ENCODE results near the gene C1R.
"Not testable (repeated sequence)": the region's sequence is repeated elsewhere in the genome, so short reads cannot be mapped to it uniquely, and the experiment has no call there.

The C1R gene

DNA sequence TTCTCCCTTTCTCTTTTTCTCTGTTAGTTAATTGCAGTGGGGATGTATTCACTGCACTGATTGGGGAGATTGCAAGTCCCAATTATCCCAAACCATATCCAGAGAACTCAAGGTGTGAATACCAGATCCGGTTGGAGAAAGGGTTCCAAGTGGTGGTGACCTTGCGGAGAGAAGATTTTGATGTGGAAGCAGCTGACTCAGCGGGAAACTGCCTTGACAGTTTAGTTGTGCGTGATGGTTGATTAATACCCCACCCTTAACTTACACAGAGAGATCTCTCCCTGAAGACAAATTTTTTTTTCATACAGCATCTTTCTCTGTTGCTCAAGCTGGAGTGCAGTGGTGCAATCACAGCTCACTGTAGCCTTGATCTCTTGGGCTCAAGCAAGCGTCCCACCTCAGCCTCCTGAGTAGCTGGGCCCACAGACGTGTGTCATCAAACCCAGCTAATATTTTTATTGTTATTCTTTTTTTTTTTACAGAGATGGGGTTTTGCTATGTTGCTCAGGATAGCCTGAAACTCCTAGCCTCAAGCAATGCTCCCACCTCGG, 27.1 kb downstream of the C1R start:
- DNase-seq = no peak

DNA sequence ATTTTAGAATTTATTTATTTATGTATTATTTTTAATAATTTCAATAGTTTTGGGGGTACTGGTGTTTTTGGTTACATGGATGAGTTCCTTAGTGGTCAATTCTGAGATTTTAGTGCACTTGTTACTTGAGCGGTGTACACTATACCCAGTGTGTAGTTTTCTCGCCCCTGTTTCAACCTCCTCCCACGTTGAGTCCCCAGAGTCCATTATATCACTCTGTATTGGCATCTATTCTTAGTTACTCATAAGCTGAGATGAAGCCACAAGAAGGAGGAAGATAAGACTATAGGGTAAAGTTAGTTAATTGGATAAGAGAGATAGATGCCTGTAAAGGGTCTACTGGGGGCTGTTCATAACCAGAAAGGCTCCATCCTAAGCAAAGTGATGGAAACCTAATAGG, 27.7 kb downstream of the C1R start:
- no peak for DNase-seq

DNA sequence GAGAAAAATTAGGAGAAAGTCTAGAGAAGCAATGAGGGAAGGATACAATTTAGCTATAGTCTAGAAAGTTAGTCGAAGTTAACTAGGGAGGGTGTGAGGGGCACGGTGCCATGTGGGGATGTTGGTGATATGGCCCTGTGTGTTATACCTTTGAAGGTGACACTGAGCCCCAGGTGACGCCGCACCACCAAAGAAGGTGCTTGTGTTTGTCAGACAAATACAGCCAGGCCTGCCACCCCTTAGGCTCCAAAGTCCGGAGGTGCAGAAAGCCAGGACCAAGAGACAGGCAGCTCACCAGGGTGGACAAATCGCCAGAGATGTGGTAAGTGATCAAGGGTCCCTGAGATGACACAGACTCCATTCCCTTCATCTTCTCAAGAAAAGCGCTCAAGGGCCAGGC, 30.6 kb downstream of the C1R start:
- DNase-seq = no peak

DNA sequence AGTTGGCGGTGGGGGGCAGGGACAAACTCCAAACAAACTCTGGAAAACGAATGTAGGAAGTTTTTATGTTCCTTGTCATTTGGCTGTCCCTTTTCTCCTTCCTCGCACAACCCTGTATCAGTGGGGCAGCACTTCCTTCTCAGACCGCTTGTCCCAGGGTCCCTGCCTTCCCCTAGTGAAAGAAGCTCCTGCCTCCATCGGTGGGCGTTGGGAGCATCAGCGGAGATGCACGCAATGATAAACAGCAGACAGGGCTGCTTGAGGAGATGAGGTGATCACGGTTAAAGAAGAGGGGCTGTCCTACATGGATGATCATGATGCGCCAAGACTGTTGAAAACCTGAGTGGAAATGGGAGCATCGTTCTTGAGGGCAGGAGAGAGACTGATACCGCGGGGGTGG, 31.1 kb downstream of the C1R start:
- DNase-seq = no peak

DNA sequence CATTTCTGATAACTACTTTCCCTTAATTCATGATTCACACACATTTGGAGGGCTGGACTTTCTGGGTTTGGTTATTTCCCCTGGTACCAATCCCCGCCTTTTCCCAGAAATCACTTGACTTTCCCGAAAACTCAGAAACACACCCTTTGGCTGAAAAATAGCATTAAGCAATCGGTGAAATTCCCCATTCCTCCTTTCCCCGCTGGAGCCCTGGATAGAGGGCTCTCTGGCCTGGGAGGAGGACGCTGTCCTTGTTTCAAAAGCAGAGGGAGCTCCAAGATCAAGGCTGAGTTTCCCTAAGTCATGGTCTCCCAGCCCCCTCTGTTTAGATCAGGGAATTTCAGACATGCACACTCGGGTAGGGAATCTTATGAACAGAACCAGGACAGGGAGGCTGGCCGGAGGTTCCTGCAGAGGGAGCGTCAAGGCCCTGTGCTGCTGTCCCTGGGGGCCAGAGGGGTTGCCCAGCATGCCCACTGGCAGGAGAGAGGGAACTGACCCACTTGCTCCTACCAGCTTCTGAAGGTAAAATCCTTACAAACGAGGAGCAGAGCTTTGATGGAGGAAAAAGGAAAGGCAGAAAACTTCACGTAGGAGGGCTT, 31.8 kb downstream of the C1R start, which contains the start of gene C1S:
Gene C1S (plus strand): TSS at position 366 of the 602 bp plus-strand sequence. CDS start 1,195 bp downstream, outside the sequence.
- no peak for DNase-seq

DNA sequence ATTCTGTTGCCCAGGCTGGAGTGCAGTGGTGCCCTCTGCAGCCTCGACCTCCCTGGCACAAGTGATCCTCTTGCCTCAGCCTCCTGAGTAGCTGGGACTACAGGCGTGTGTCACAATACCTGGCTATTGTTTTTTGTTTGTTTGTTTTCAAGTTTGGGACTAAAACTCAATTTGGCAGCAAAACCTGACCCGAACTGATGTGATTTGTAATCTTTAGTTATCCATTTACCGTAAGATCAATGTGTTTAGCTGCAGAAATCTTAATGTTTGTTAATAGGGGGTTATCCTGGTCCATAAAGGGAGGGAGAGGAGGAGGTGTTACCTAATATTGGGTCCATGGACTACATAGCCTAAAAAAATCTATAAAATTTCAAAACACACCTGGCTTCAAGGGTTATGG, 32.5 kb downstream of the C1R start:
- DNase-seq = no peak

DNA sequence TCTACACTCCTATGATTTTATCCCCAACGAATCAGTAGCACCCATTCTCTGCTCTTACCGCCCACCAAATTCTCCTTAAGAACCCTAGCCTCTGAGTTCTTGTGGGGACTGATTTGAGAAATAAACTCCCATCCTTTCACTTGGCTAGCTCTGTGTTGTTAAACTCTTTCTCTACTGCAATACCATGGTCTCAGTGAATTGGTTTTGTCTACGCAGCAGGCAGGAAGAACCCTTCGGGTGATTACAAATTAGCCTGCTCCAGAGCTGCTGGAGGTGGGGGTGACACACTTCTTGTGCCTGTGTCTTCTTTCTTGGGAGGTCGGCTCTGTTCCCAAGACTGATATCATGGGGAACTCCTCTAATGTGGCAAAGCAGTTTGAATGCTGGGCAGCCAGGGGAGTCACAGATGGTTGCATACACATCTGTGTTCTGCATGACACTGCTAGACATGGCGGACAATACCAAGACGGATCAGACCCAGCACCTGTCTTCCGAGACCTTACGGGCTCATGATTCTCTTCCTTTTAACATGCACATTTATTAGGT, 33.3 kb downstream of the C1R start:
- no peak for DNase-seq

DNA sequence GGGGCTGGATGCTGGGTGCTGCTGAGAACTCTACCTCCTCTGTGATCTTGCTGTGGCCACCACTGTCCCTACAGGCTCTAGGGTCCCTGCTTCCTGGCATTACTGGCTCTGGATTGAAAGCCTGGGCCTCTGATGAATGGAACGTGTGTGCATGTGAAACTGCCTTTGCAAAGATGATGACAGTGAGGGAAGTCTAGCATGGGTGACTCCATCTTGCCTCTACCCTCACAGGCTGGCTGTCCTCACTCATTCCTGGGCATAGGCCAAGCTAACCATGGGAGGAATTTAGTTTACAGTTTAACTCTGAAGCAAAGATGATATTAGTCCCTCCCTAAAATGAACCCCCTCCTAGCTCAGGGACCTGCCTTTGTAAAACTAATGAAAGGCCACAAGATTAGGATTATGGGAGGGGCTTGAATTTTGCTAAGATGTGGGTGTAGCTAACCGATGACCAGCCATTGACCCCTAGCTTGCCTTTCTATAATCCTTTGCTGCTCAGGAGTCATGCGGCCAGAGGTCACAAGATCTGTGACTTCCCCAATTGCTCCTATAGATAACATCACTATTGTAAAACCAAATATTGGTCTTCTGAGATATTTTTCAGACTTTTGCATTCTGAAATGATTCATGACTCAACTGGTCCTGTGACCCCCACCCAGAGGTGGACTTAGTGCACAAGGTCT, 33.9 kb downstream of the C1R start:
- no peak for DNase-seq

DNA sequence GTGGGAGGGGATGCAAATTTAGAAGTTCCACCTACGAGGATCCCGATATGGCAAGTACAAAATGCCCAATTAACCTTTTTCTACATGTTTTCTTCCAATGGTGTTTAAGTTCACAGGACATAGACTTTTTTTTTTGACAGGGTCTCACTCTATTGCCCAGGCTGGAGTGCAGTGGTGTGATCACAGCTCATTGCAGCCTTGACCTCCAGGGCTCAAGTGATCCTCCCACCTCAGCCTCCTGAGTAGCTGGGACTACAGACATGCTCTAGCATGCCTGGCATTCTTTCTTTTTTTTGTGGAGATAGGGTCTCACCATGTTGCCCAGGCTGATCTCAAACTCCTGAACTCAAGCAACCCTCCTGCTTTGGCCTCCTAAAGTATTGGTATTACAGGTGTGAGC, 36.5 kb downstream of the C1R start:
- DNase-seq = not testable (repeated sequence)

DNA sequence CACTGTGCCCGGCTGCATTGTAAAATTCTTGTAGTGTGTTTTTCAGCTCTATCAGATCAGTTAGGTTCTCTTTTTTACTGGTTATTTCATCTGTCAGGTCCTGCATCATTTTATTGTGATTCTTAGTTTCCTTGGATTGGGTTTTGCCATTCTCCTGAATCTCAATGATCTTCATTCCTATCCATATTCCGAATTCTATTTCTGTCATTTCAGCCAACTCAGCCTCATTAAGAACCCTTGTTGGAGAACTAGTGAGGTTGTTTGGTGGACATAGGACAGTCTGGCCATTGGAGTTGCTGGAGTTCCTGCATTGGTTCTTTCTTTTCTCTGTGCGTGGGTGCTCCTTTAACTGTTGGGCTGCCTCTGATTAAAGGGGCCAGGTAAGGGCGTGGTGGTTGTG, 37.3 kb downstream of the C1R start:
- DNase-seq = no peak

DNA sequence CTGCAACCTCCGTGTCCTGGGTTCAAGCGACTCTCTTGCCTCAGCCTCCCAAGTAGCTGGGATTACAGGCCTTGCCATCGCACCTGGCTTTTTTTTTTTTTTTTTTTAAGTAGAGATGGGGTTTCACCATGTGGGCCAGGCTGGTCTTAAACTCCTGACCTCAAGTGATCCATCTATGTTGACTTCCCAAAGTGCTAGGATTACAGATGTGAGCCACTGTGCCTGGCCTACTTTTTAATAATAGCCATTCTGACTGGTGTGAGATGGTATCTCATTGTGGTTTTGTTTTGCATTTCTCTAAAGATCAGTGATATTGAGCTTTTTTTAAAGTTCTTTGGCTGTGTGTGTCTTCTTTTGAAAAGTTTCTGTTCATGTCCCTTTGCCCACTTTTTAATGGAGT, 42.3 kb downstream of the C1R start:
- DNase-seq = not testable (repeated sequence)

DNA sequence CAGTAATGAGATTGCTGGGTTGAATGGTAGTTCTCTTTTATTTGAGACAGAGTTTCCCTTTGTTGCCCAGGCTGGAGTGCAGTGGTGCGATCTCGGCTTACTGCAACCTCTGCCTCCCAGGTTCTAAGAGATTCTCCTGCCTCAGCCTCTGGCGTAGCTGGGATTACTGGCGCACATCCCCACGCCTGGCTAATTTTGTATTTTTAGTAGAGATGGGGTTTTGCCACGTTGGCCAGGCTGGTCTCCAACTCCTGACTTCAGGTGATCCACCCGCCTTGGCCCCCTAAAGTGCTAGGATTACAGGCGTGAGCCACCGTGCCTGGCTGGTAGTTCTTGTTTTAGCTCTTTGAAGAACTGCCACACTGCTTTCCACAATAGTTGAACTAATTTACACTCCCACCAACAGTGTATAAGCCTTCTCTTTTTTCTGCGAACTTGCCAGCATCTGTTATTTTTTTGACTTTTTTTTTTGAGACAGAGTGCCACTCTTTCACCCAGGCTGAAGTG, 42.7 kb downstream of the C1R start:
- DNase-seq = not testable (repeated sequence)

DNA sequence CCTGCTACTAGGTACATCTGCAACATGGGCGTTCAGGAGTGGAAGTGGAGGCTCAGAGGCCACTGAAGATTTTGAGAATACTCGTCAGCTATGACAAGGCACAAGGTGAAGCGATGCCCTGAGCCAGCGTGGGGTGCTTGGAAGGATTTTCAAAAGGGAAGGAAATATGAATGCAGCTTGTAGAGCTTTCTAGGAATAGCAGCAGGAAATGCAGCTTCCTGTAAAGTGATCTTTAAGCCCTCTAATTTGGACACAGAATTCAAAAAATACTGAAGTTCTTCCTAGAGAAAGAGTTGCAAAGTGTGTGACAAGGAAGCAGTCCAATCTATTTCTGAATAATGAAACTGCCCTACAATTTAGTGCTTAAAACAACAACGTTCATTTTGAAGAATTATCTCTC, 44.9 kb downstream of the C1R start:
- no peak for DNase-seq

DNA sequence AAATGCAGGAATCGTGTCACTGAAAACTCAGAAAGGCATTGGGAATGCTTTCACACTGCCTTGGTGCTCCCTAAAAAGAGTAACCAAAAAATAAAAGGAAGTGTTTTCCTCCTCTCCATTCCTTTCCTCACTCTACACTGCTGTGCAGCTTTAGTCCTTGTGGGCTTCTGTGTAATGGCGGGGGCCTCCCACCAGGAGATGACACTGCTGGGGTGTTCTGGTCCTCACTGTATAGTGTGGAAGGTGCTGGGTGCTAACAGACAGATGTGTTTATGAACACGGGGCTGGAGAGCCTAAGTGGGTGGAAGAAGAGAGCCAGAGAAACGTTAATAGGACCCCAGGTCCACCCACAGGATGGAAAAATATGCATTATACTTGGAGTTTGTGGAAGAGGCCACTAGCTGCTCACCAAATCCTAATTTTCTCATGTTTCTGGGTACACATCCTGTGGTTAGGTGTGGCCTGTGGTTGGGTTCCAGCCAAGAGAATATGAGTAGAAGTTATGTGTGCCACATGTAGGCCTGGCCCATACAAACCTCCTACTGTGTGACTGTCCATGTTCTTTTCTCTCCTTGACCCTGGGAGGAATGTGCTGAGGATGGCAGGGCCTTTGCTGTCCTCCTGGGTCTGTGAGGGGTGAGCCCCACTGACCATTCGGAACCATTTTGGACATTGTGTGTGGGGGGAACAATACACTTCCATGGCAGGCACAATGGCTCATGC, 45.7 kb downstream of the C1R start:
- no peak for DNase-seq

DNA sequence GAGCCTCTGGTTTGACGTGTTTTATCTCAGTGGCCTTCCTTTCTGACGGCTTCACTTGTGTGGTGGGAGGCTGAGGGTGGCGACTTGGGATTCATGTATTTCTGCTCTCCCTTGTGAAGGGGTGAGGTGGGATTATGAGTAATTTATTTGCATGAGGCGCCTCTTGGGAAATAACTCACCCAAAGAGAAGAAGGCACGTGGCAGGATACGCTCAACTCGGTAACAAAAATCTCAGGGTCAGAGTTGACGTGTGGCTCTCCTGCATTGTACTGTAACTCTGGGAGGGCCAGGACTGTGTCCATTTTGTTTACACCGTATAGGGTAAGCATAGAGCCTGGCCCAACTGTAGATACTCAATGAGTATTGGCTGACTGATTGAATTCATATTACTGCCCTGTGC, 46.3 kb downstream of the C1R start:
- DNase-seq = no peak

DNA sequence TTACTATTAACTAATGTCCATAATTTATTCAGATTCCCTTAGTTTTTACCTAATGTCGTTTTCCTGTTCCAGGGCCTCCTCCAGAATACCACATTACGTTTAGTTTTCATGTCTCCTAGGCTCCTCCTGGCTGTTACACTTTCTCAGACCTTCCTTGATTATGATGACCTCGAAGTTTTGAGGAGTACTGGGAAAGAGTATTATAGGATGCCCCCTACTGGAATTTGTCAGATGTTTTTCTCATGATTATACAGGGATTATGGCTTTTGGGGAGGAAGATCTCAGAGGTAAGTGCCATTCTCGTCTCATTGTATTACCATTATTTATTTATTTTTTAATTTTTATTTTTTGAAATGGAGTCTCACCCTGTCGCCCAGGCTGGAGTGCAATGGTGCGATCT, 49.4 kb downstream of the C1R start:
- DNase-seq = no peak

DNA sequence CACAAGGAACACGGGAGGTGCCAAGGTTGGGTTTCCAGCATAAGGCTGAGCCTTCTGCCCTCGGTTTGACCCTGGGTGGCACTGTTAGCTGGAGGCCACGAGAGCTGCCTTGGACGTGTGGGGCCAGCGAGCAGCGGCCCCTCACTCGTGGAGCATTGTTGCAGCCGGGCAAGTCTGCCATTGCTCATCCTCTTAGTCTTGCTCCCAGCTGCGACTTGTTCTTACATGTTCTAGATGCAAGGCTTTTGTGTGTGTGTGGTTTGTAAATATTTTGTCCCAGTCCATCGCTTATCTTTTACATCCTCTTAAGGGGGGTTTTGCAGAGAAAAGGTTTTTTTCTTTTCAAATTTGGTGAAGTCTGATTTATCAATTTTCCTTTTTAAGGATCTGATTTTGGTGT, 52.8 kb downstream of the C1R start:
- no peak for DNase-seq

DNA sequence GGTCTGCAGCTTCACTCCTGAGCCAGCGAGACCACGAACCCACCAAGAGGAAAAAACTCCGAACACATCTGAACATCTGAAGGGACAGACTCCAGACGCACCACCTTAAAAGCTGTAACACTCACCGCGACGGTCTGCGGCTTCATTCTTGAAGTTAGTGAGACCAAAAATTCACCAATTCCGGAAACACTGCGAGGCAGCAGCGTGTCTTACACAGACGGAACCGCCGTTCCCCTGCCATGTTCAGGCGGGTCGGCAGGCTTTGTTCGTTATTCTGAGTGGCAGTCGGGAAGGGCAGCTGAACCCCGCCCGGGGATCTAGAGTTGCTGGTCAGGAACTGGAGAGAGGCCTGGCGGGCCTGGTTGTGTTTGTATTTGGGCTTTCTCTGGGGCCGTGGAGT, 53.7 kb downstream of the C1R start:
- no peak for DNase-seq

DNA sequence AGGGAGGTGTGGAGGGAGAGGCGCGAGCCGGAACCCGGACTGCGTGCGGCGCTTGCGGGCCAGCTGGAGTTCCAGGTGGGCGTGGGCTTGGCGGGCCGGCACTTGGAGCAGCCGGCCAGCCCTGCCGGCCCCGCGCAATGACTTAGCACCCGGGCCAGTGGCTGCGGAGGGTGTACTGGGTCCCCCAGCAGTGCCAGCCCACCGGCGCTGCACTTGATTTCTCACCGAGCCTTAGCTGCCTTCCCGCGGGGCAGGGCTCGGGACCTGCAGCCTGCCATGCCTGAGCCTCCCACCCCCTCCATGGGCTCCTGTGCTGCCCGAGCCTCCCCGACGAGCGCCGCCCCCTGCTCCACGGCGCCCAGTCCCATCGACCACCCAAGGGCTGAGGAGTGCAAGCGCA, 54.8 kb downstream of the C1R start:
- DNase-seq = not testable (repeated sequence)

DNA sequence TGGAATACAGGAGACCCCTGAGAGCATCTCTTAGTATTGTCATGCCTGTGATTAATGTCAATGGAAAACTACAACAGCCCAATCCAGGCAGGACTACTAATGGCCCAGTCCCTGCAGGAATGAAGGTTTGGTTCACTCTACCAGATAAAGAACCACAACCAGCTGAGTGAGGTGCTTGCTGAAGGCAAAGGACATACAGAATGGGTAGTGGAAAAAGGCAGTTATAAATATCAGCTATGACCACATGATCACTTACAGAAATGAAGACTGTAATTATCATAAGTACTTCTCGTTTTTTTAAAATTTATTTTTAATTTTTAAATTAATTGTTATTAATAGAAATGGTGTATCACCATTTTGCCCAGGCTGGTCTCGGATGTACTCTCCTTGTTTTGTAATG, 56.8 kb downstream of the C1R start:
- no peak for DNase-seq

DNA sequence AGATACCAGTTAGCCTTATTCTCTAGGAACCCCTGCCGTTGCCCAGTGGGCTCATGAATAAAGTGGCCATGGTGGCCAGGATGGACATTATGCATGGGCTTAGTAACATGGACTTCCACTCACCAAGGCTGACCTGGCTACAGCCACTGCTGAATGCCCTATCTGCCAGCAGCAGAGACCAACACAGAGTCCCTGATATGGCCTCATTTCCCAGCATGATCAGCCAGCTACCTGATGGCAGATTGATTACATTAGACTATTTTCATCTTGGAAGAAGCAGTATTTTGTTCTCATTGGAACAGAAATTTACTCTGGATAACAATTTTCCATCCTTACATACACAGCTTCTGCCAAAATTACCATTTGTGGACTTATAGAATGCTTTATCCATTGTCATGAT, 57.8 kb downstream of the C1R start:
- no peak for DNase-seq

DNA sequence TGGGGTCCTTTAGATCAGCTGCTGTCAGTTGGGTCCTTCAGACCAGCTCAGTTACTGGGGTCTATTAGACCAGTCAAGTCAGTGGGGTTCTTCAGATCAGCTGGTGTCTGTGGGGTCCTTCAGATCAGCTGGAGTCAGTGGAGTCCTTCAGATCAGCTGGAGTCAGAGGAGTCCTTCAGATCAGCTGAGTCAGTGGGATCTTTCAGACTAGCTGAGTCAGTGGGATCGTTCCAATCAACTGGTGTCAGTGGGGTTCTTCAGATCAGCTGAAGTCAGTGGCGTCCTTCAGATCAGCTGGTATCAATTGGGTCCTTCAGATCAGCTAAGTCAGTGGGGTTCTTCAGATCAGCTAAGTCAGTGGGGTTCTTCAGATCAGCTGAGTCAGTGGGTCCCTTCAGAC, 59.3 kb downstream of the C1R start:
- DNase-seq = no peak

DNA sequence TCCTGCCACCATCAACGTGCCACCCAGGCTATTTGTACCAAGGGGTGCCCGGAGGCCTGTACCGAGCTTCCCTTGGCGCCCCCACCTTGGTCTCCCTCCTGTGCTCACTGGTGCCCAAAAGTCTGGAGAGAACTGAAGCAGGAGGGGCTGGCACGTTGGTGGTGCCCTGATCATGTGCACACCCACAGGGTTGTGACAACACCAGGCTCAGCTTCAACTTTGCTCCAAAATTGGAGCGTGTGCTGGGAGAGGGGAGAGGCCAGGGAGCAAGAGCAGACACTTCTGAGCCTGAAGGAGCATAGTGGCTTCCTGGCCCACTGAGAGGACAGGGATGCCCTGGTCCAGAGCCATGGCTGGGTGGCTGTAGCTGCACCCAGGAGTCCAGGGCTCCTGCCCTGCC, 60.9 kb downstream of the C1R start:
- DNase-seq = no peak

All from NCI-H1436 treated with DMSO at 0.1 percent for 48 hours (cell line).